GM18520 (cell line): ENCODE data around the gene CFAP299.
A peak's percentile ranks its signal among the peaks of the same experiment; 100 is the strongest.

Experiments used
- ATAC-seq: cut with Tn5 transposase; IDR thresholded peaks from one replicate; pipeline ENCODE4 v1.9.1; 2021; ENCODE audit not compliant: unreplicated experiment

CFAP299 gene

DNA sequence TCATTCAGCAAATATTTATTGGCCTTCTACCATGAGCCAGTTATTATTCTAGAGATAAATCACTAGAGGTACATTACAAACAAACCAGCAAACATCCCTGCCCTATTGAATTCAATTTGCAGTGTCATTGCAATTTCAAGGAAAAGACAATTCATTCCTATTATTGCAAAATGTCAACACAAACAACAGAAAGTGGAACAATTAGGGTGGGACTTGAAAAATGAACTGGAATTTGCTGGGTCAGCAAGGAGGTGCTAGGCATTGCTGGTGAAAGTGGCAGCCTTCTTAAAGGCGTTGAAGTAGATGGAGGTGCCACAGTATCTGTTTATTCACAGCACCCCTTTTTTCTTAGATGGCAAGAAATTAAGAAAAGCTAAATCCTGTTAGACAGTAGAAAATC lies 470.9 kb downstream of the CFAP299 start:
- ATAC-seq, result no peak

DNA sequence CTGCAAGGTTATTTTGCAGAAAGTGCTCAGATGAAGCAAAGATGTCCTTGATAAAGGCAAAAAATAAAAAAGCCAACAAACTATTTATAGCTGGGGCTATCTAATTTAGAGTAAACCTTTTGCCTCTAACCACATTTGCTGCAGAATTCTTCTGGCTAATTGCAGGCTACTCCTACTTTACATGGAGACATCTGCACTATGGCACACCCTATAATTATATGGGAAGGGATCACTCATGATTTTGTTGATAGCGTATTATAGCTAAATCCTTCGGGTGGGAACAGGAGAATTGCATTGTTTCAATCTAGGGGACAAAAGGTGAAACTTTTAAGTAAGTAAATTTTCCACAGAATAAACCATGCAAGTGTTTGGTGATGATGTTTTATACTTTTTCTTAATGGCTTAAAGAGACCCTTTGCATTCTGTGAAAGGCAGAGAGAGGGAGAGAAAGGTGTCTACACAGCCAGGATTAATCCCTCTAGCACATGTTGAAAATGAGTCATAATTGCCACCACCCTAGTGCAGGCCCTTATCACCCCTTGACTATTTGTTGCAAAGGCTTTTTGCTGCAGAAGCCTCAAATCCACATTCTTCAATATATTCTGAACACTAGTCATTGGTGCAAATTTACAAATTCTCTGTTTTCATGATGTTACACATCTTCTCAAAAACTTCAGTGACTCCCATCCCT lies 473.7 kb downstream of the CFAP299 start:
- ATAC-seq, result no peak

DNA sequence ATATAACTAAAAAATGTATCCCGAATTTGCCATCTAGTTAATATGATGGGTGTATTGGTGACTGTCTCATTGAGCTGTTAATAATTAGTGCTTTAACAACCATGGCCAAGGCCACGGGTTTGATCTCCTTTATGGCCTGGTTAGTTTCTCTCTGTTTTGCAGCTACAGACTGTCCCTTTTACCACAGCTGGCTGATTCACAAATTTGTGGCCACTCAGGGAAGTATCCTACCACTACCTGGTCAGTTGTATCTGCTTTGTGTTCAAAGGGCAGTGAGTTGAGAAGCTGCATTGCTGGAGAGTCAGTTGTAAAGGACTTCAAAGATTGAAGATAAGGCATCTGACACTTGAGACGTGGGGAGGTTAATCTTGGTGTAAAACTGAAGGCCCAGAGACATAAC lies 475.9 kb downstream of the CFAP299 start:
- ATAC-seq, result no peak

DNA sequence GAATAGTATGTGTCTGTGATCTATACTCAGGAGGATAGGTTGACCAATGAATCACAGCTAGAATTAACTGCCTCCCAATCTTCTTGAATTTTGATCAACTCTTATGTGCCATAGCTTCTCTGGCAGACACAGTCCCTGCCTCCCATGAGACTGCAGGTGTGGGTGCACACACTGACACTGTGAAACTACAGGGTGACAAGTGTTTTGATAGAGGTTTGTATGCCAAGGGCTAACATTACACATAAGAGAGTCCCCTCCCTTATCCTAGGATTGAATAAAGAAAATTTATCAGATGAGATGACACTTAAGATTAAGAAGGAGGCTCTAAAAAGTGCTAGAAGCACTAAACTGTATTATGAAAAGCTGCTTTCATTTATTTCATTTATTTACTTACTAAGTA lies 476.6 kb downstream of the CFAP299 start:
- no peak for ATAC-seq

DNA sequence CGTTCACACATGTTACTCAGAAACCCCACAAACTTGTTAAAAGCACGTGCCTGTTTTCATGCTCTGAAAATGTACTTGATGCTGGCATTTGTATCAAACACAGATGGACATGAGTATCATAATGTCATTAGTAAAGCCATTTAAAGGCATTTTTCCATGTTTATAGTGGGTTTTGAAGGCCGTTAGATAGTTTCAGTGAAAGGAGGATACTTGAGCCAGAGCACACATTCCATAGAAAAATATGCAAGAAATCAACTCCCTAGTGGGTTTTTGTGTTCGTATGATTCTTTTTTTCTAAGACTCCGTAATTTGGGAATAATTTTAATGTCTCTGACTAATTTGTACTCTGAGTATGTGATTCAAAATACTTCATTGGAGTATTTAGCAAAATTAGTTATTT lies 478.7 kb downstream of the CFAP299 start:
- no peak for ATAC-seq

DNA sequence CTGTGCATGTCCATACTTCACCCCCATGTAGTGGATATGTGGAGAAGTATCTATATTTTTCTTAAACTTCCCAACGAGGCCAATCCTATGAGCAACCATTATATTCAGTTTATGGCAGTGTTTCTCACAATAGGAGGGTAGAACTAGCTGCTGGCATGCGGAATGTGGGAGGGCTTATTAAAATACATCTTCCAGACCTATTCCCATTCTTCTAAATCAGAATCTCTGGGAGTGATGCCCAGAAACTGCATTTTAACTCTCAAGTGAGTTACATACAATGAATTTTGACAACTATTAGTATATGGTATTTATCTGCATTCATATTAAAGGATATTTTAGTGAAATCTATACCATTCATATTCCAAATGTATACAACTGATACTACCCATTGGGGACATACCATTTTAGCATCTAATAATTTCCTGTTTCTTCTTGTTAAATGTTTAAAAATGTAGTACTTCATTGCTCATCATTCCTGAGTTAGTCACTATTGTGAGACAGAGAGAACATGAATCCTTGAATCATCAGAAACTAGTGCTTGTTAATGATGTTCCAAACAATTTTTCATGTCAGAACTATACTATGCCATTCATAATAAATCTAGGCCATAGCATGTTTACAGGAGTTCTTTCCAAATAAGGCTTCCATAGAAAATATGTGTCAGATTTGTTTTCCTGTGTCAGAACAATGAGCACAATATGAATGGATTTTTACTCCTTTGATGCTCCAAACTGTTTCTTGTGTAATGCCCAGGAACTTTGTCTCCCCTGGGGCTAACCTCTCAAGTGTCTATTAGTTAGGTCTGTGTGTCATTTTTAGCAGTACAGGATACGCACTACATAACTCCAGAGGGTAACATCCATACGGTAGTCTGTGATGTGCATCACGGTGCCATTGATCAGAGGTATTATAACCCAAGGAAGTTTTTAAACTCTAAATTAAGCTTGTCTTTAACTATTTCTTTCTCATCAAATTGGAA lies 496.1 kb downstream of the CFAP299 start:
- ATAC-seq, result no peak

DNA sequence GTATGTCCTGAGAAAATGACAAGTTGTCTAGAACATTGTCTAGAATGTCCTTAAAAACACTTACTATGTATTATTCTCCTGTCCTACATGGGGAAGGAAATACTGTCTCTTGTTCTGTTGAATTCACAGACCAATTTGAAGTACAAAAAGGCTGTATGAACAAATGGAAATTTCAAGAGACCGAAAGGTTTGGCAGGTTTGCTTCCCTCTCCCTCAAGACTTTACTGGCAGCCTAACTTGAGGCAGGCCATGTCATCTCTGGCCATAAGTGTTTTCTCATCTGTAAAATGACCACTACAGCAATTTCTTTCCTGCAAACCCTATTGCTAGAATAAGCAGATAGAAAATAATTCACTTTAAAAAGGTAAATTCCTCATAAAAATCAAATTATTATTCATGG lies 503.8 kb downstream of the CFAP299 start:
- no peak for ATAC-seq

DNA sequence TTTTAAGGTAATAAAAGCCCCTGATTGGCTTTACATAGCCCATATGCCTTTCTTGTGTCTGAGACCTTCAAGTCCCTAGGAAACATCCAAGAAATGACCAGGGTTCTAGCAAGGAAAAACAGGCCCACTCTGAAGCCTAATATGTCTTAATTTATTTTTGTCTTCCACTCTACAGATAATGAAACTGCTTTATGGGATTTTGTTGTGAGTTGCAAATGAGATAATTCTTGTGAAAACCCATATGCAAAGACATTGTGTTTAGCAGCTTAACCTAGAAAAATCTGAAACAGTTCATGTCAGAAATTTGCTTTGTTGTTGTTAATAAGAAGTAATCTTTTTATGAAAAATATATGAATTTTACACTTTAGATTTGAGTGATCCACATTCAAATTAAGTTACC lies 504.3 kb downstream of the CFAP299 start:
- ATAC-seq, result no peak

DNA sequence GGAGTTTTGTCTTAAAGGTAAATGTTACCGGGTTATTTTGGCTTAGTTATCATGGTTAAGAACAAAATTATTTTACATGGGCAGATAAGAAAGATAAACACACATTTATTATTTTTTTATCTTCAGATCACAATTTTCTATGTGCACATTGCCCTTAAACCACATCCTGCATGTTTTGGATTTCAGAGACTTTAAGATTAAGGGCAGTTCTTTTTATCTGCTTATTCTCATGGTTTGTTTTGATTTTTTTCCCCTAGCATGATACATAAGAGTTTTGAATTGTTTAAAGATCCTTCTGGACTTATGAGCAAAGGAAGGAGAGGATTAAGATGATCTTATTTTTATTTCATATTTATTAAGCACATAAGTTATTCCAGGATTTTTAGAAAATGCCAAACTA lies 504.9 kb downstream of the CFAP299 start:
- no peak for ATAC-seq

DNA sequence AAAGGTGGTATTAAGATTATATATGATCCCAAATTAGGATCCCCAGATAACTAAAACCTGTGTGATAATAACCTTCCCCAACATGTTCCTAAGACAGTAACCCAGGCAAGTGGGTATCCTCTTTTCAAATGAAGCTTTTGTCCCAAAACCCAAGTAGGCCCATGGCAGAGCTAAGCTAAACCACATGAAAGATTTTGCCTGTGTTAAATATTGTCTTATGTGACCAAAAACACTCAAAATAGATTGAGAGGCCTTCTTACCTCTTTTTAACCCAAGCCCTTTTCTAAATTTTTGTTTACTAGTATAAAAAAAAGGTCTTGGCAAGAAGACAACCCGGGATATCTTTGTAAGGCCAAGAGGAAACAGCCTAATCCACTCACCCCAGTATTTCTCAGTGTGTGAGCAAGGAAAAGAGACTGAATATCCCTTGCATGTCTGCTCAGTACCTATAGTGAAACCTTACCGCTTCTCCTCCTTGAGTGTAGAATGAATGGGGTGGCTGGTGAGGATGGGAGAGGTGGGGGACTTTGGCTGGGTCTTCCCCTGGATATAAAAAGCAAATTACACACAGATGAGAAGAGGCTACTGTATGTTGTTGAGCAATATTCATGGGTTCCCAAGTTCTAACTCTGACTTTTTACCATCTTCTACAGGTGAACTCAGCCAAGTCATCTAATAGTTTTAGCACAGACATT lies 506.2 kb downstream of the CFAP299 start:
- no peak for ATAC-seq

DNA sequence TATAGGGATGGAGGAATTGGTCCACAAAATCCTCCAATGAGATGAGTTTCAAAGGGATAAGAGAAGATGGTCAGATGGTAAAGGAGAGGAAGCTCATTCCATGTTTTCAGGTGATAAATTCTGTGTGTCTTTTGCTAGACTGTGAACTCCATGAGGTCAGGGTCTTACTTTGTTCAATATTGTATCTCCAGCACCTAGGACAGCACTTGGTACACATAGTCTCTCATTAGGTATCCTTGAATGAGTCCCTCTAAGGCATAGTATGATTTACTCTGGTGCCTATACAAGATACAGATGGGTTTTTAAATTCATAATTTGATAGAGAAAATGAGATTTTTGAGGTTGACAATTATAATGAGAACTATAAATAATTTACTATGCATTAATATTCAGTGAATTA lies 510.7 kb downstream of the CFAP299 start:
- ATAC-seq, result no peak

DNA sequence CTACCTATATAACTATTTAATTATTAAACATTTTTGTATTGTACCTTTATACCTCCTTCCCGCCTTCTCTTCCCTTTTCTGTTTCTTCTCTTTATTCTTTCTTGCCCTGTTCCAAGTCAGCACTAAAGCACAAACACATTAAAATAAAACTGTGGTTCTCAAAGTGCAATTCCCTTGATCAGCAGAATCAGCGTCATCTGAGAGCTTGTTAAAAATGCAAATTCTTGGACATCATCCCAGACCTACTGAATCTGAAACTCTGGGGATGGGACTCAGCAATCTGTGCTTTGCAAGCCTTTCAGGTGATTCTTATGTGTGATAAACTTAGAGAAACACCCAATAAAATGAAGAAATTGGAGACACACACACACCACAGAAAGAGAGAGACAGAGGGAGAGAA lies 516.5 kb downstream of the CFAP299 start:
- ATAC-seq, result no peak

DNA sequence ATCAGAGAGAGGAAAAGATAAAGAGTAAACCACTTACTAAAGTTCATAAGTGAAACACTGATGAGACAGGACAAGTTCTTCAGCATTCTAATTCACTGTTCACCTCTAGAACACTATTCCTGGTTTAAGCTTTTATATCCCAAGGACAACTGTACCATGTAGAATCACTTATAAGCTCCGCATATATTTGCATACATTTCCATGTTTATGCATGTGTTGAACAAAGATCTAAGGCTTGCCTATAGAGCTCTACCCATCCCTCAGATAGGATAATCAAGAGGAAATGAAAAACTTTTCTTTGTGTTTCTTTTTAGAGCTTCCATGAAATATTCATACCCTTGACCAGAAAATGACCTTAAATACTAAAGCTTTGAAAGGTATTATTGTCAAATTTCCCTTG lies 538.0 kb downstream of the CFAP299 start:
- ATAC-seq, result no peak

DNA sequence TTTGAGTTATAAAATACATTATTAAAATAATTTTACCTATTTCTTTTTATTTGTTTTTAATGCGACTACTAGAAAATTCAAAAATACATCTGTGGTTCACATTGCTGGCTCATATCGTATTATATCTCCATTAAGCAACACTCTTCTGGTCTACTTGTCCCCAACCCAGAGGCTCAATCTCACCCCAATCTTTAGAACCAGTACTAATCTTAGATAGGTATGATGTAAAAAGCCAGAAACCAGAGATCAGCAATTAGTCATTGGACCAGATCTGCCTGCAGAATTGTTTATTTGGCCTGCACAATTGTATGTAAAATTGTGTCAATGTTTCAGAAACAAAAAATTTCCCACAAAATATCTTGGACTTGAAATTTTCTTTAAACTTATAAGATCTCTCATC lies 539.4 kb downstream of the CFAP299 start:
- ATAC-seq, result no peak

DNA sequence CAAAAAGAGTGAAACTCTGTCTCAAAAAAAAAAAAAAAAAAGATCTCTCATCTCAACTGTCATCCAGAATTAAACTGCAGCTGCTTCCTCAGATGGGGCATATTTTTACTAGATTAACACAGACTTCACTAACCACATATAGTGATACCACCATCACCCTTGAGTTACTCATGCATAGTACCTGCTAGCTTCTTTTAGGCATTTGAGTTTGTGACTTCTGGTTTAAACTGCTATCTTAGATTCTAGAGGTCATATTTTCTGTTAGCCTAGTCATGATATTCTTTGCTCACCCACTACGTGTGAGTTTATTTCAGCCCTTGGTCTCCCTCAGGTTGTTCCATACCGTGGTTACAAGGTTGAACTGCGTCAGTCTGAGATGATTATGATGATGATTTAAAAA lies 540.1 kb downstream of the CFAP299 start:
- ATAC-seq, result peak; percentile 87

DNA sequence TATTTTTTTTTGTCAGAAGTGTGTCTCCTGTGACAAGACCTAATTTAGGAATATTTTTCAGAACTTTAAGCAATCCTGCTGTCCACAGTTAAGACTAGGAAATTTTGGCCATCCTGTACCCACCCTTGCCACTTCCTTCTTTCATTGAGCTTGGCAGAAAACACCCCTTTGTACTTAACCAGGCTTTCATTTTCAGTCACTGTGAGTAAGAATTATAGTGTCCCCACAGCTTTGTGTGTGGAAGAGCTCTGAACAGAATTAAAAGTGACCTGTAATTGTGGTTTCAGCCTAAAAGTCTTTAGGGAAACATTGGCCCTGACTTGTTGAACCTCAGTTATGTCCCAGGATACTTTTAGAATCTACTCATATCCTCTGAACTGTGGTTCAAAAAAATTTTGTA lies 541.3 kb downstream of the CFAP299 start:
- peak; percentile 64 for ATAC-seq

DNA sequence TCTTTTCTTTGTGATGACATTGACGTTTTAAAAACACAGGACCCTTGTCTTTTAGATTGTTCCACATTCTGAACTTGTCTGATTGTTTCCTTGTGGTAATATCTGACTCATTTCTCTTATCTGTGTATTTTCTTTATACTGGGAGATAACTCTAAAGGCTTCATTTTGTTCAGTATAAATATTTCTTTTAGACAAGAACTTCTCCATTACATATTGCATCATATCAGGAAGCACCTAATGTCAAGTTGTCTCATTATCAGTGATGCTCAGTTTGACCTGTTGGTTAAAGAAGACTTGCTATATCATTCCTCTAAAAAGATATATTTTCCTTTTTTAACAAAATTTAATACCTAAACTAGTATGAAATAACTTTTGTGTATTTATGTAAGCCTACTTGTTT lies 542.7 kb downstream of the CFAP299 start:
- ATAC-seq, result no peak

DNA sequence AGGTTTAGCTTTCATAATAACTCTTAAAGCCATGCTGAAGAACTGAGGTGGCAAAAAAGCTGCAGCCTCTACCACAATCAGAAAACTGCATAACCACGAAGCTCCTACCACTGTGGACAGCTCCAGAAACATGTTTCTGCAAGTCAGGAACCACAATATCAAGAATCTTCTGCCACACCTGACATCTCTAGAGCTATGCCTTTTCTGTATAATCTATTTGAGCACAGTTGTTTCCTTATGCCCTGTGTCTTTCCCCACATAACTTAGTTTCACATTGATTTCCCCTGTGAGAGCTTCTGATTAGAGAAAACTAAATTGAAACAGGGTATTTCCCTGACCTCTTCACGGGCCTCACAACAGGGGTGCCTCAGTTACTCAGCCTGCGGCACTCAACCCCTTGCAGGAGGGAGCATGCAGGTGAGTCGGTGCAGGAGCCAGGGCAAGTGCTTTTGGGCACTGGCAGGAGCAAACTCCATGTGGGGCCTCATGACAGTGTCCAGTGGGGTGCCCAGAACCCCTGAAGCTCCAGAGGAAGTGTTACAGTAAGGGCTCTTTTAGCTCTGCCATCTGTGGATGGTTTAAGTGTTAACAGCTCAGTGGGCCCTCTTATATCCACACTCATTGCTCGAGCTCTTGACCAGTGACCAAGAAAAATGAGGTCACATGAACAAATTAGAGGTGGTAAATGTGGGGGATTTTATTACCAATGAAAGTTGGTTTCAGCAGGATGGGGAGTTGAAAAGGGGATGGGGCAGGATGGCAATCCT lies 562.2 kb downstream of the CFAP299 start:
- ATAC-seq, result peak; percentile 70

DNA sequence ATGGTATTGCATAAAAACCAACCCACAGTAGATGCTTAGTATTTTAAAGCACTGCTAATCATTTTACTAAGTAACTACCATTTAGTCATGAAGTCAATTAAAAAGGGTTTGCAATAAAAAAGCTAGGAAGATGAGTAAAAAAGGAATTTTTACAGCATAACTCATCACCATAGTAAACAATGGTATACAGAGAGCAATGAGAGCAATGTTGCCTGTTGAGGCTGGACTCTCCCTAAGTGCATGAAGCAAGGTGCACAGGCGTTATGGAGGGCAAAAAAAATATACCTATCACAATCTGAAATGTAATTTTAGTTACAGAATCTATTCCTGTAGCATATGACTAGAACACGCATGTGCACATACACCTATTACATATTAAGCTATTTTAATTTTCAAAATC lies 565.4 kb downstream of the CFAP299 start:
- no peak for ATAC-seq

DNA sequence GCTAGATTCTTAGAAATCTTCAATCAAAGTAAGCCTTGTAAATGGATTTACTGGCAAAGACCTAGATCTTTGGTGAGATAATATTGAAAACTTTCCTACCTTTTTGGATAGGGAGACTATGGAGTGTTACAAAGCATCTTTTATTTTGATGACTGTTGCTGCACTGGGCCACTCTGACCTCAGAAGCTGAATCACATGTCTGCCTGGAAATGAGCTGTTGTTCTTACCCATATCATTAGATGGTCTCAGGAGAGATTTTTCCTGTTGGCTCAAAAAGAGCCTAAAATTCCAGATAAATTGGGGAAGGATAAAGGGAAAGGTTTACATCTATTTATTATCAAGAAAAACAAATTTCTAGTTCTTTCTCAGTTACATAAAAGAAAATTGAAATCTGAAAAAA lies 567.5 kb downstream of the CFAP299 start:
- ATAC-seq, result no peak

DNA sequence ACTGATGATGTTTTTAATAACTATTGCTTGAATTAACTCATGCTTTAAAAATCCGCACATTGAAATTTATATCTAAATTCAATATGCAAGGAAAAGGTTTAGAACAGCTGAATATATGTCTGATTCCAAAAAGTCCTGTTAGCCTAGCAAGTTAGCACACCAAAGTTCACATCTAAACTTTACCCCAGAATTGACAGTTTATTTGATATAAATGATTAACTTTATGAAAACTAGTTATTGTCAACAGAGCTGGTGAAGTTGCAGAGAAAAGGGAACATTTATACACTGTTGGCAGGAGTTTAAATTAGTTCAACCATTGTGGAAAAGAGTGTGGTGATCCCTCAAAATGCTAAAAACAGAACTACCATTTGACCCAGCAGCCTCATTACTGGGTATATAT lies 574.4 kb downstream of the CFAP299 start:
- no peak for ATAC-seq
